Gastrocnemius medialis (tissue), 4 donors: ENCODE measurements around the gene DDX1.

Experiments
- POLR2A ChIP-seq, 2 donors: fragments of 450-650 bp; IDR thresholded peaks; one replicate each; pipeline ENCODE4 v1.6.1; 2017; ENCODE audit warnings: antibody characterized with exemption in 2 of 2, mild to moderate bottlenecking in 2 of 2, moderate library complexity in 2 of 2
- TF ChIP-seq, protein P1 (sequence below), 5 experiments: fragments of 450-650 bp in 3 of 5; fragments of 200-600 bp in 2 of 5; sonication (generic) in 2 of 5; IDR thresholded peaks in 4 of 5; conservative IDR thresholded peaks in 1 of 5; 1 replicate in 4 of 5; 2 replicates in 1 of 5; pipeline ENCODE4 v1.5.1; 2016 to 2019; ENCODE audit warnings: antibody characterized with exemption in 5 of 5, mild to moderate bottlenecking in 3 of 5, moderate library complexity in 3 of 5

DNA sequence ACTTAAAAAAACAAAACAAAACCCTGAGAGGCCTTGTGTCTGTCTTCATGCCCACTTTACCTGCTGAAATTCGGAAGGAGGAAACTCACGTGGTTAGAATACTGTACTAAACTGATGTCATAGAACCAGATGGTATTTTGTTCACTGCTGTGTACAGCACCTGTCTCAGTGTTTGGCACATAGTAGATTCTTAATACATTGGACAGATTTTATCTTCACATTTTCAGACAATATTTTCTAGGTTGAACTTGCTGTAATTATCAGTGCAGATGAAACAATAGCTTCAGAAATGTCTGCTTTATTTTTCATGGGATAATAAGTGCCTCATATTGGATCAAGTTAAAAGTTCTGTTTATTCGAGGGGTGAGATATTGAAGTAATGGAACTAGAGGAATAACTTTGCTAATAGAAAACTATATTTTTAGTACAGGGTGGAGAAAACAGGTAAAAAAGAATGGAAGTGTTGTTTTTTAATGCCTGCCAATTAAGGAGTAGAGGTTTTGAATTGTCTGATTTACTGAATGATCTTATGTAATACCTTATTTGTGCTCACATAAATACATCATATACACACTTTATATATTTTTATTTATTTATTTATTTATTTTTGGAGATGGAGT is 23.7 kb downstream of the DDX1 start:
- TF ChIP-seq, protein P1, sequence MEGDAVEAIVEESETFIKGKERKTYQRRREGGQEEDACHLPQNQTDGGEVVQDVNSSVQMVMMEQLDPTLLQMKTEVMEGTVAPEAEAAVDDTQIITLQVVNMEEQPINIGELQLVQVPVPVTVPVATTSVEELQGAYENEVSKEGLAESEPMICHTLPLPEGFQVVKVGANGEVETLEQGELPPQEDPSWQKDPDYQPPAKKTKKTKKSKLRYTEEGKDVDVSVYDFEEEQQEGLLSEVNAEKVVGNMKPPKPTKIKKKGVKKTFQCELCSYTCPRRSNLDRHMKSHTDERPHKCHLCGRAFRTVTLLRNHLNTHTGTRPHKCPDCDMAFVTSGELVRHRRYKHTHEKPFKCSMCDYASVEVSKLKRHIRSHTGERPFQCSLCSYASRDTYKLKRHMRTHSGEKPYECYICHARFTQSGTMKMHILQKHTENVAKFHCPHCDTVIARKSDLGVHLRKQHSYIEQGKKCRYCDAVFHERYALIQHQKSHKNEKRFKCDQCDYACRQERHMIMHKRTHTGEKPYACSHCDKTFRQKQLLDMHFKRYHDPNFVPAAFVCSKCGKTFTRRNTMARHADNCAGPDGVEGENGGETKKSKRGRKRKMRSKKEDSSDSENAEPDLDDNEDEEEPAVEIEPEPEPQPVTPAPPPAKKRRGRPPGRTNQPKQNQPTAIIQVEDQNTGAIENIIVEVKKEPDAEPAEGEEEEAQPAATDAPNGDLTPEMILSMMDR (IDR thresholded peaks at IDR 0.05 in 4 of 5, conservative IDR thresholded peaks at IDR 0.05 in 1 of 5): no peak
- no peak for TF ChIP-seq POLR2A (IDR thresholded peaks at IDR 0.05)
